ENCODE data around the gene PLPPR3.

The PLPPR3 gene

GRCh38 chr19:869245-870177, 47.8 kb upstream of the PLPPR3 start:
- no peak for TF ChIP-seq EZH2 (IDR thresholded peaks at IDR 0.05; ENCODE audit: borderline replicate concordance, low read depth, low read length, severe bottlenecking)
- TF ChIP-seq, protein P1, sequence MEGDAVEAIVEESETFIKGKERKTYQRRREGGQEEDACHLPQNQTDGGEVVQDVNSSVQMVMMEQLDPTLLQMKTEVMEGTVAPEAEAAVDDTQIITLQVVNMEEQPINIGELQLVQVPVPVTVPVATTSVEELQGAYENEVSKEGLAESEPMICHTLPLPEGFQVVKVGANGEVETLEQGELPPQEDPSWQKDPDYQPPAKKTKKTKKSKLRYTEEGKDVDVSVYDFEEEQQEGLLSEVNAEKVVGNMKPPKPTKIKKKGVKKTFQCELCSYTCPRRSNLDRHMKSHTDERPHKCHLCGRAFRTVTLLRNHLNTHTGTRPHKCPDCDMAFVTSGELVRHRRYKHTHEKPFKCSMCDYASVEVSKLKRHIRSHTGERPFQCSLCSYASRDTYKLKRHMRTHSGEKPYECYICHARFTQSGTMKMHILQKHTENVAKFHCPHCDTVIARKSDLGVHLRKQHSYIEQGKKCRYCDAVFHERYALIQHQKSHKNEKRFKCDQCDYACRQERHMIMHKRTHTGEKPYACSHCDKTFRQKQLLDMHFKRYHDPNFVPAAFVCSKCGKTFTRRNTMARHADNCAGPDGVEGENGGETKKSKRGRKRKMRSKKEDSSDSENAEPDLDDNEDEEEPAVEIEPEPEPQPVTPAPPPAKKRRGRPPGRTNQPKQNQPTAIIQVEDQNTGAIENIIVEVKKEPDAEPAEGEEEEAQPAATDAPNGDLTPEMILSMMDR (IDR thresholded peaks at IDR 0.05; ENCODE audit: borderline replicate concordance, extremely low read depth, low read length, poor library complexity, severe bottlenecking): no peak
- Histone ChIP-seq H3K4me1 (ENCODE audit: insufficient read depth, low read length) (no peaks in the 10 kb centered on the region), H3K4me2 (ENCODE audit: insufficient read depth, low read length) (no peak overlapping the region), H3K9me3 (ENCODE audit: insufficient read depth, low read length, severe bottlenecking) (no peaks in the 10 kb centered on the region), H3K9ac (ENCODE audit: low read depth, low read length) (no peak overlapping the region), H3K27ac (ENCODE audit: low read length) (no peak overlapping the region), H4K20me1 (ENCODE audit: insufficient read depth, low read length) (peaks cover 5% of the 10 kb centered on the region; the same call in 1 of the 2 replicates), H3K27me3 (ENCODE audit: insufficient read depth, low read length, poor library complexity) (no peaks in the 10 kb centered on the region), H3K79me2 (ENCODE audit: insufficient read depth, low read length) (no peaks in the 10 kb centered on the region), H3K36me3 (ENCODE audit: insufficient read depth, low read length) (peaks cover 54% of the 10 kb centered on the region), H2AFZ (ENCODE audit: low read depth, low read length) (no peak overlapping the region), H3K4me3 (ENCODE audit: low read depth in 1 of 2, low read length in 2 of 2) (no peak overlapping the region)
- no peak for ATAC-seq (ENCODE audit: insufficient read depth, low read depth)
- DNase-seq: no peak

GRCh38 chr19:868458-869244, 46.9 kb upstream of the PLPPR3 start:
- H4K20me1 ChIP-seq (ENCODE audit: insufficient read depth, low read length): peaks cover 9% of the 10 kb centered on the region; the same call in 1 of the 2 replicates
- H3K27ac ChIP-seq (ENCODE audit: low read length): no peak overlapping the region
- H3K4me3 ChIP-seq (ENCODE audit: low read depth in 1 of 2, low read length in 2 of 2): no peak overlapping the region
- no peaks in the 10 kb centered on the region for H3K79me2 ChIP-seq (ENCODE audit: insufficient read depth, low read length)
- ATAC-seq (ENCODE audit: insufficient read depth, low read depth): no peak
- H3K9ac ChIP-seq (ENCODE audit: low read depth, low read length): no peak overlapping the region
- DNase-seq: peak; percentile 14
- TF ChIP-seq, protein P1 (IDR thresholded peaks at IDR 0.05; ENCODE audit: borderline replicate concordance, extremely low read depth, low read length, poor library complexity, severe bottlenecking): no peak
- no peak for TF ChIP-seq EZH2 (IDR thresholded peaks at IDR 0.05; ENCODE audit: borderline replicate concordance, low read depth, low read length, severe bottlenecking)
- no peaks in the 10 kb centered on the region for H3K27me3 ChIP-seq (ENCODE audit: insufficient read depth, low read length, poor library complexity)
- peaks cover 48% of the 10 kb centered on the region for H3K36me3 ChIP-seq (ENCODE audit: insufficient read depth, low read length)
- peaks cover 3% of the 10 kb centered on the region for H3K4me1 ChIP-seq (ENCODE audit: insufficient read depth, low read length)
- no peak overlapping the region for H2AFZ ChIP-seq (ENCODE audit: low read depth, low read length)
- H3K9me3 ChIP-seq (ENCODE audit: insufficient read depth, low read length, severe bottlenecking): no peaks in the 10 kb centered on the region
- no peak overlapping the region for H3K4me2 ChIP-seq (ENCODE audit: insufficient read depth, low read length)

GRCh38 chr19:867855-868457, 46.2 kb upstream of the PLPPR3 start:
- H3K27ac ChIP-seq (ENCODE audit: low read length): no peak overlapping the region
- peaks cover 43% of the 10 kb centered on the region for H3K36me3 ChIP-seq (ENCODE audit: insufficient read depth, low read length)
- no peak overlapping the region for H3K4me2 ChIP-seq (ENCODE audit: insufficient read depth, low read length)
- H3K27me3 ChIP-seq (ENCODE audit: insufficient read depth, low read length, poor library complexity): no peaks in the 10 kb centered on the region
- ATAC-seq (ENCODE audit: insufficient read depth, low read depth): no peak
- no peak overlapping the region for H3K4me3 ChIP-seq (ENCODE audit: low read depth in 1 of 2, low read length in 2 of 2)
- peaks cover 3% of the 10 kb centered on the region for H3K4me1 ChIP-seq (ENCODE audit: insufficient read depth, low read length)
- no peak for DNase-seq
- TF ChIP-seq, protein P1 (IDR thresholded peaks at IDR 0.05; ENCODE audit: borderline replicate concordance, extremely low read depth, low read length, poor library complexity, severe bottlenecking): no peak
- TF ChIP-seq EZH2 (IDR thresholded peaks at IDR 0.05; ENCODE audit: borderline replicate concordance, low read depth, low read length, severe bottlenecking): no peak
- no peaks in the 10 kb centered on the region for H3K9me3 ChIP-seq (ENCODE audit: insufficient read depth, low read length, severe bottlenecking)
- H4K20me1 ChIP-seq (ENCODE audit: insufficient read depth, low read length): peaks cover 9% of the 10 kb centered on the region; the same call in 1 of the 2 replicates
- H3K9ac ChIP-seq (ENCODE audit: low read depth, low read length): no peak overlapping the region
- no peaks in the 10 kb centered on the region for H3K79me2 ChIP-seq (ENCODE audit: insufficient read depth, low read length)
- no peak overlapping the region for H2AFZ ChIP-seq (ENCODE audit: low read depth, low read length)
